Psoas muscle (tissue), 8 donors: ENCODE results near the gene MMP28. TPM values are rescaled to one million over a fixed set of nuclear protein-coding genes. Genes with fewer than 3 reads are reported as not detected.

Experiments used
- ATAC-seq, 4 donors: fragments of 200-7000 bp; cut with Tn5 transposase; one replicate each; pipeline ENCODE4 v1.9.1; 2020; ENCODE audit warnings: moderate library complexity in 3 of 4, mild to moderate bottlenecking in 2 of 4
- DNase-seq, 2 donors: peaks; one replicate each; pipeline ENCODE4 v3.0.0-alpha.2; 2020
- H3K27ac ChIP-seq: fragments of 200-600 bp; one replicate; pipeline ENCODE4 v1.8.0; 2022
- H3K27me3 ChIP-seq, 3 donors: fragments of 200-600 bp in 1 of 3; one replicate each; pipeline versions ENCODE4 v1.6.1 to v1.8.0; 2013 to 2022; ENCODE audit warnings: low read length in 2 of 3, mild to moderate bottlenecking in 2 of 3, moderate library complexity in 1 of 3; ENCODE audit not compliant: insufficient read depth in 3 of 3
- H3K36me3 ChIP-seq, 2 donors: fragments of 200-600 bp in 1 of 2; one replicate each; pipeline versions ENCODE4 v1.6.1 to v1.8.0; 2013 to 2022; ENCODE audit warnings: low read depth in 1 of 2, mild to moderate bottlenecking in 1 of 2, moderate library complexity in 1 of 2; ENCODE audit not compliant: insufficient read depth in 1 of 2
- H3K4me1 ChIP-seq: fragments of 200-600 bp; one replicate; pipeline ENCODE4 v1.8.0; 2022
- H3K4me3 ChIP-seq: fragments of 200-600 bp; one replicate; pipeline ENCODE4 v1.8.0; 2022; ENCODE audit warnings: mild to moderate bottlenecking
- H3K9me3 ChIP-seq: fragments of 200-600 bp; one replicate; pipeline ENCODE4 v1.8.0; 2022
- WGBS, 3 donors: extraction: QIAGEN DNeasy Blood & Tissue Kit; methylation state at CpG; one replicate each; pipeline versions ENCODE4 v1.1.6 to v1.1.7; 2013; 5-methylcytosine and 5-hydroxymethylcytosine counted together
- intact Hi-C, 2 donors: fragments of 100-400 bp; cut with DNase I; formaldehyde crosslinking; loops; one replicate each; pipeline versions ENCODE4 v1.11.0 to v1.14.2; 2022
- long read RNA-seq, 2 donors: library from polyadenylated mRNA; unstranded; transcript quantifications; one replicate each; pipeline ENCODE4 v2.0.0, GENCODE V29; 2021
- polyA plus RNA-seq, 3 donors: library from polyadenylated mRNA; stranded (reverse); fragments of 200-250 nt; gene quantifications; one replicate each; pipeline ENCODE4 v1.2.3, GENCODE V29; 2013
- total RNA-seq, 4 donors: library from RNA; stranded (reverse); fragmentation: NEBNext Ultra II Directional in 2 of 4; extraction: Animal tissue kit (Norgen Biotek cat#: 25700) in 2 of 4; gene quantifications; one replicate each; pipeline versions ENCODE4 v1.2.1 to v1.2.4, GENCODE V29; 2021 to 2023
- TF ChIP-seq, protein P1 (sequence below): fragments of 200-600 bp; IDR thresholded peaks from one replicate; pipeline ENCODE4 v1.8.0; 2022; ENCODE audit warnings: antibody characterized with exemption
- donor health status: healthy with polysubstance abuse.
- donor health status: DM: no; HTN: no; CAD: no; lungs with moderate emphysema.
- donor health status: Bipolar disorder and iron deficiency.
- donor health status: healthy.
- donor health status: DM: yes; HTN: yes; CAD: no.
- donor health status: DM: no; HTN: no; CAD: no.
- donor health status: DM: no; HTN: no; CAD: no.
- donor health status: DM: yes; HTN: yes; CAD: no.

MMP28 gene, protein sequence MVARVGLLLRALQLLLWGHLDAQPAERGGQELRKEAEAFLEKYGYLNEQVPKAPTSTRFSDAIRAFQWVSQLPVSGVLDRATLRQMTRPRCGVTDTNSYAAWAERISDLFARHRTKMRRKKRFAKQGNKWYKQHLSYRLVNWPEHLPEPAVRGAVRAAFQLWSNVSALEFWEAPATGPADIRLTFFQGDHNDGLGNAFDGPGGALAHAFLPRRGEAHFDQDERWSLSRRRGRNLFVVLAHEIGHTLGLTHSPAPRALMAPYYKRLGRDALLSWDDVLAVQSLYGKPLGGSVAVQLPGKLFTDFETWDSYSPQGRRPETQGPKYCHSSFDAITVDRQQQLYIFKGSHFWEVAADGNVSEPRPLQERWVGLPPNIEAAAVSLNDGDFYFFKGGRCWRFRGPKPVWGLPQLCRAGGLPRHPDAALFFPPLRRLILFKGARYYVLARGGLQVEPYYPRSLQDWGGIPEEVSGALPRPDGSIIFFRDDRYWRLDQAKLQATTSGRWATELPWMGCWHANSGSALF
- total RNA-seq (1 to 10 TPM in 1 of 4 donors, under 1 TPM in 3; 0.61 to 5.5 (median 0.70) TPM), polyA plus RNA-seq (1 to 10 TPM; 1.7 to 3.7 (median 2.1) TPM)
- long read RNA-seq, donor 1, result 0 reads
- long read RNA-seq, donor 2, partial matches to known transcripts, result 1 of 4 reads
- long read RNA-seq, donor 2, other reads (novel, unspliced or antisense), result 2 of 4 reads

- 1% methylated on average over 57 to 89 of the region's 89 CpGs for WGBS, 3 donors
- intact Hi-C loops, result no loop called here
- ATAC-seq, result peak; percentile 51 to 74 (median 59)
- no peak within 1 kb of the TSS for H3K27ac ChIP-seq
- H3K4me3 ChIP-seq, result peak within 1 kb of the TSS; percentile 68
- no peaks in the 10 kb centered on the region for H3K9me3 ChIP-seq
- TF ChIP-seq, protein P1, sequence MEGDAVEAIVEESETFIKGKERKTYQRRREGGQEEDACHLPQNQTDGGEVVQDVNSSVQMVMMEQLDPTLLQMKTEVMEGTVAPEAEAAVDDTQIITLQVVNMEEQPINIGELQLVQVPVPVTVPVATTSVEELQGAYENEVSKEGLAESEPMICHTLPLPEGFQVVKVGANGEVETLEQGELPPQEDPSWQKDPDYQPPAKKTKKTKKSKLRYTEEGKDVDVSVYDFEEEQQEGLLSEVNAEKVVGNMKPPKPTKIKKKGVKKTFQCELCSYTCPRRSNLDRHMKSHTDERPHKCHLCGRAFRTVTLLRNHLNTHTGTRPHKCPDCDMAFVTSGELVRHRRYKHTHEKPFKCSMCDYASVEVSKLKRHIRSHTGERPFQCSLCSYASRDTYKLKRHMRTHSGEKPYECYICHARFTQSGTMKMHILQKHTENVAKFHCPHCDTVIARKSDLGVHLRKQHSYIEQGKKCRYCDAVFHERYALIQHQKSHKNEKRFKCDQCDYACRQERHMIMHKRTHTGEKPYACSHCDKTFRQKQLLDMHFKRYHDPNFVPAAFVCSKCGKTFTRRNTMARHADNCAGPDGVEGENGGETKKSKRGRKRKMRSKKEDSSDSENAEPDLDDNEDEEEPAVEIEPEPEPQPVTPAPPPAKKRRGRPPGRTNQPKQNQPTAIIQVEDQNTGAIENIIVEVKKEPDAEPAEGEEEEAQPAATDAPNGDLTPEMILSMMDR, result no peak
- peaks cover 7% of the 10 kb centered on the region for H3K4me1 ChIP-seq
- peak; percentile 50 to 62 for DNase-seq
- H3K36me3 ChIP-seq, result no peaks in the 10 kb centered on the region
- peaks cover 0 to 48% (median 6%) of the 10 kb centered on the region in 3 donors for H3K27me3 ChIP-seq
Measured at GRCh38 chr17:35795007-35795870, at the start of gene MMP28. TSS of gene MMP28 (minus strand) at chr17:35795641. CDS start at chr17:35795377, 264 bp downstream.

DNA sequence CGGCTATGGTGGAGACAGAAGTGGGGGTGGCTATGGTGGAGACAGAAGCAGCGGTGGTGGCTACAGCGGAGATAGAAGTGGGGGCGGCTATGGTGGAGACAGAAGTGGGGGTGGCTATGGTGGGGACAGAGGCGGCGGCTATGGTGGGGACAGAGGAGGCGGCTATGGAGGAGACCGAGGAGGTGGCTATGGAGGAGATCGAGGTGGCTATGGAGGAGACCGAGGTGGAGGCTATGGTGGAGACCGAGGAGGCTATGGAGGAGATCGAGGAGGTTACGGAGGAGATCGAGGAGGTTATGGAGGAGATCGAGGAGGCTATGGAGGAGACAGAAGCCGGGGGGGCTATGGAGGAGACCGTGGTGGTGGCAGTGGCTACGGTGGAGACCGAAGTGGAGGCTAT, 49.1 kb upstream of the MMP28 start:
- Histone ChIP-seq H3K4me3 (no peak overlapping the region), H3K9me3 (no peaks in the 10 kb centered on the region), H3K27ac (no peak overlapping the region), H3K36me3 (peaks cover 13 to 99% of the 10 kb centered on the region in 2 donors), H3K27me3 (no peaks in the 10 kb centered on the region), H3K4me1 (no peaks in the 10 kb centered on the region)
- ATAC-seq, result no peak
- DNase-seq, result no peak
- intact Hi-C loops, result no loop called here
- WGBS, 3 donors, result 96 to 98% (median 98%) methylated on average over 19 of the region's 19 CpGs
- TF ChIP-seq, protein P1, result no peak

GRCh38 chr17:35843698-35844097, 48.3 kb upstream of the MMP28 start:
- DNase-seq (no peak), ATAC-seq (no peak)
- 97 to 100% (median 98%) methylated on average over 2 of the region's 2 CpGs for WGBS, 3 donors
- intact Hi-C loops, result no loop called here
- TF ChIP-seq, protein P1, result no peak
- H3K4me3 ChIP-seq, result no peak overlapping the region
- H3K36me3 ChIP-seq, result peaks cover 13 to 99% of the 10 kb centered on the region in 2 donors
- no peaks in the 10 kb centered on the region for H3K27me3 ChIP-seq
- no peak overlapping the region for H3K27ac ChIP-seq
- no peaks in the 10 kb centered on the region for H3K9me3 ChIP-seq
- no peaks in the 10 kb centered on the region for H3K4me1 ChIP-seq

- 96 to 100% (median 97%) methylated on average over 5 of the region's 5 CpGs for WGBS, 3 donors
Measured at GRCh38 chr17:35842239-35842638, 46.8 kb upstream of the MMP28 start.

More at GRCh38 chr17:35842239-35842638, 46.8 kb upstream of the MMP28 start:
- H3K27me3 ChIP-seq, result no peaks in the 10 kb centered on the region
- H3K4me1 ChIP-seq, result no peaks in the 10 kb centered on the region
- intact Hi-C loops, result no loop called here
- peaks cover 10 to 99% of the 10 kb centered on the region in 2 donors for H3K36me3 ChIP-seq
- TF ChIP-seq, protein P1, result no peak
- H3K9me3 ChIP-seq, result no peaks in the 10 kb centered on the region
- ATAC-seq, result no peak
- DNase-seq, result no peak
- no peak overlapping the region for H3K27ac ChIP-seq
- no peak overlapping the region for H3K4me3 ChIP-seq
